Astrocyte (in vitro differentiated cells and primary cell): Measurements from ENCODE around the gene REXO1.

ENCODE experiments used
- EZH2 ChIP-seq: IDR thresholded peaks from 2 replicates; pipeline ENCODE4 v1.6.1; 2012; ENCODE audit warnings: mild to moderate bottlenecking, low read length, inconsistent platforms; ENCODE audit not compliant: insufficient read depth
- TF ChIP-seq, protein P1 (sequence below): IDR thresholded peaks from 2 replicates; pipeline ENCODE4 v1.5.1; 2011; ENCODE audit warnings: low read depth, mild to moderate bottlenecking, inconsistent platforms, low read length, moderate library complexity; ENCODE audit not compliant: insufficient read depth

DNA sequence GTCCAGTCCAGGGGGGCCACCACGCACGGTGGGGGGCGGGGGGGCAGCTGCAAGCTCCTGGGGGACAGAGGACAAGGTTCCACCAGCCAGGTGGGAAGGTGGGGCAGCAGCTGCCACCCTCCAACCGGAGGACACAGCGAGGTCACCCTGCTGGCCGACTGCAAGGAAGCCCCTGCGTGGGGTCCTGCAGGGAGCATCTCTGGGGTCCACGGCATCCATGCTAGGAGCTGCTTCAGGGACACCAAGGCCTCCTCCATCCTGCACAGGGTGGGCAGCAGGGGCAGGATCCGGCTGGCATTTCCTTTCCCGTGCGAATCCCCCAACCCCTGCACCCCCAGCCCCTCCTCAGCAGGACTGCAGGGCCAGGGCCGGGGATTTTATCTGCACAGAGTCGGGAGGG, 23.3 kb upstream of the REXO1 start:
- TF ChIP-seq, protein P1, sequence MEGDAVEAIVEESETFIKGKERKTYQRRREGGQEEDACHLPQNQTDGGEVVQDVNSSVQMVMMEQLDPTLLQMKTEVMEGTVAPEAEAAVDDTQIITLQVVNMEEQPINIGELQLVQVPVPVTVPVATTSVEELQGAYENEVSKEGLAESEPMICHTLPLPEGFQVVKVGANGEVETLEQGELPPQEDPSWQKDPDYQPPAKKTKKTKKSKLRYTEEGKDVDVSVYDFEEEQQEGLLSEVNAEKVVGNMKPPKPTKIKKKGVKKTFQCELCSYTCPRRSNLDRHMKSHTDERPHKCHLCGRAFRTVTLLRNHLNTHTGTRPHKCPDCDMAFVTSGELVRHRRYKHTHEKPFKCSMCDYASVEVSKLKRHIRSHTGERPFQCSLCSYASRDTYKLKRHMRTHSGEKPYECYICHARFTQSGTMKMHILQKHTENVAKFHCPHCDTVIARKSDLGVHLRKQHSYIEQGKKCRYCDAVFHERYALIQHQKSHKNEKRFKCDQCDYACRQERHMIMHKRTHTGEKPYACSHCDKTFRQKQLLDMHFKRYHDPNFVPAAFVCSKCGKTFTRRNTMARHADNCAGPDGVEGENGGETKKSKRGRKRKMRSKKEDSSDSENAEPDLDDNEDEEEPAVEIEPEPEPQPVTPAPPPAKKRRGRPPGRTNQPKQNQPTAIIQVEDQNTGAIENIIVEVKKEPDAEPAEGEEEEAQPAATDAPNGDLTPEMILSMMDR: no peak
- no peak for TF ChIP-seq EZH2
